H1 (cell line): ENCODE measurements around the gene CACNB2. TPM values are rescaled to one million over a fixed set of nuclear protein-coding genes. Genes with fewer than 3 reads are reported as not detected.

Source experiments
- CTCF ChIA-PET: fragments of 300-600 bp; sonication (Branson Sonifier 250); formaldehyde crosslinking; loops from one replicate; lab custom pipeline; 2021; ENCODE audit not compliant: partially characterized antibody; lab: Charles Lee
- POLR2A ChIA-PET: fragments of 300-600 bp; sonication (Branson Sonifier 250); formaldehyde crosslinking; loops from one replicate; lab custom pipeline; 2021; ENCODE audit warnings: inconsistent platforms; ENCODE audit not compliant: partially characterized antibody; lab: Charles Lee
- DNase-seq, 2 experiments: peaks; one replicate each; pipeline versions ENCODE4 v3.0.0 to v3.0.0-alpha.2; 2010 to 2022; ENCODE audit warnings: low spot score in 2 of 2, low read depth in 1 of 2, mixed read lengths in 1 of 2
- FAIRE-seq: peaks from 2 replicates; lab custom pipeline; 2011; peaks lifted over from hg19 to GRCh38; lab: Jason Lieb, UNC
- H2AFZ ChIP-seq: 2 replicates; pipeline ENCODE4 v1.8.1; 2012; ENCODE audit warnings: low read length, inconsistent platforms
- H2AK5ac ChIP-seq: 2 replicates; pipeline ENCODE4 v1.6.1; 2013; ENCODE audit warnings: low read depth, low read length
- H2BK120ac ChIP-seq: replicated peaks from 2 replicates; pipeline ENCODE3; 2013; ENCODE audit warnings: low read depth, low read length, inconsistent platforms
- H2BK12ac ChIP-seq: 2 replicates; pipeline ENCODE4 v1.6.1; 2013; ENCODE audit warnings: low read depth, low read length
- H2BK15ac ChIP-seq: 2 replicates; pipeline ENCODE4 v1.6.1; 2013; ENCODE audit warnings: low read length
- H2BK20ac ChIP-seq: 2 replicates; pipeline ENCODE4 v1.6.1; 2013; ENCODE audit warnings: low read length
- H2BK5ac ChIP-seq: 2 replicates; pipeline ENCODE4 v1.6.1; 2013; ENCODE audit warnings: low read depth, low read length
- H3K14ac ChIP-seq: 2 replicates; pipeline ENCODE4 v1.6.1; 2013; ENCODE audit warnings: inconsistent platforms; ENCODE audit not compliant: insufficient read length
- H3K18ac ChIP-seq: 2 replicates; pipeline ENCODE4 v1.6.1; 2013; ENCODE audit warnings: low read length; ENCODE audit errors: extremely low read depth
- H3K23ac ChIP-seq: 2 replicates; pipeline ENCODE4 v1.6.1; 2013; ENCODE audit warnings: inconsistent platforms; ENCODE audit not compliant: insufficient read length
- H3K23me2 ChIP-seq: 2 replicates; pipeline ENCODE4 v1.6.1; 2013; ENCODE audit warnings: low read depth, low read length
- H3K27ac ChIP-seq: 2 replicates; pipeline ENCODE4 v1.6.1; 2011; ENCODE audit warnings: low read depth, low read length, inconsistent platforms
- H3K27me3 ChIP-seq, 4 experiments: replicated peaks in 1 of 4; 1 replicate in 1 of 4; 2 replicates in 3 of 4; pipeline versions ENCODE4 v1.6.1 to v1.8.1; 2011 to 2013; ENCODE audit warnings: low read length in 3 of 4, mild to moderate bottlenecking in 3 of 4, inconsistent platforms in 2 of 4, mixed read lengths in 2 of 4, moderate library complexity in 1 of 4; ENCODE audit not compliant: control insufficient read depth in 3 of 4, insufficient read depth in 3 of 4; ENCODE audit errors: extremely low read depth in 1 of 4
- H3K36me3 ChIP-seq, 4 experiments: 2 replicates each; pipeline versions ENCODE4 v1.6.1 to v1.8.1; 2011 to 2013; ENCODE audit warnings: mild to moderate bottlenecking in 4 of 4, low read length in 3 of 4, moderate library complexity in 2 of 4, control low read depth in 1 of 4, inconsistent platforms in 1 of 4; ENCODE audit not compliant: insufficient read depth in 4 of 4, control insufficient read depth in 2 of 4
- H3K4ac ChIP-seq: replicated peaks from 2 replicates; pipeline ENCODE3; 2013; ENCODE audit warnings: low read length, low read depth, mixed read lengths, inconsistent platforms; ENCODE audit not compliant: insufficient read length
- H3K4me1 ChIP-seq, 4 experiments: replicated peaks in 1 of 4; 1 replicate in 1 of 4; 2 replicates in 3 of 4; pipeline versions ENCODE4 v1.6.1 to v1.8.1; 2011 to 2013; ENCODE audit warnings: low read length in 3 of 4, inconsistent platforms in 2 of 4, mixed read lengths in 1 of 4; ENCODE audit not compliant: insufficient read depth in 4 of 4, control insufficient read depth in 3 of 4
- H3K4me2 ChIP-seq, 2 experiments: 2 replicates each; pipeline versions ENCODE4 v1.6.1 to v1.8.1; 2011 to 2013; ENCODE audit warnings: low read depth in 2 of 2, low read length in 2 of 2, control low read depth in 1 of 2, inconsistent platforms in 1 of 2, mild to moderate bottlenecking in 1 of 2; ENCODE audit not compliant: insufficient read depth in 1 of 2
- H3K4me3 ChIP-seq, 4 experiments: fragments of 200-600, 300-600 bp in 1 of 4; sonication (generic), shearing (Covaris generic), sonication (Bioruptor Twin) in 1 of 4; 2 replicates each; pipeline versions ENCODE4 v1.5.1 to v1.8.1; 2011 to 2016; ENCODE audit warnings: low read length in 4 of 4, low read depth in 3 of 4, control low read depth in 2 of 4, inconsistent platforms in 2 of 4, mild to moderate bottlenecking in 2 of 4, mixed read lengths in 1 of 4, moderate library complexity in 1 of 4; ENCODE audit not compliant: insufficient read depth in 2 of 4; ENCODE audit errors: extremely low read depth in 1 of 4
- H3K56ac ChIP-seq: replicated peaks from 2 replicates; pipeline ENCODE3; 2013; ENCODE audit warnings: low read depth, mild to moderate bottlenecking, mixed read lengths, low read length, inconsistent platforms; ENCODE audit not compliant: insufficient read length
- H3K79me1 ChIP-seq: 2 replicates; pipeline ENCODE4 v1.6.1; 2013; ENCODE audit warnings: low read depth, low read length, control low read depth
- H3K79me2 ChIP-seq, 2 experiments: 2 replicates each; pipeline versions ENCODE4 v1.6.1 to v1.8.1; 2012 to 2013; ENCODE audit warnings: low read length in 2 of 2, mild to moderate bottlenecking in 2 of 2, inconsistent platforms in 1 of 2; ENCODE audit not compliant: insufficient read depth in 2 of 2, control insufficient read depth in 1 of 2
- H3K9ac ChIP-seq, 4 experiments: replicated peaks in 1 of 4; 1 replicate in 1 of 4; 2 replicates in 3 of 4; pipeline versions ENCODE4 v1.6.1 to v1.8.1; 2011 to 2013; ENCODE audit warnings: low read depth in 3 of 4, low read length in 3 of 4, control low read depth in 2 of 4, mild to moderate bottlenecking in 2 of 4, moderate library complexity in 2 of 4, inconsistent platforms in 1 of 4; ENCODE audit errors: extremely low read depth in 1 of 4
- H3K9me3 ChIP-seq, 2 experiments: 2 replicates each; pipeline versions ENCODE4 v1.6.1 to v1.8.1; 2012 to 2013; ENCODE audit warnings: mild to moderate bottlenecking in 2 of 2, moderate library complexity in 2 of 2, control low read depth in 1 of 2, inconsistent platforms in 1 of 2, low read depth in 1 of 2, low read length in 1 of 2, mixed read lengths in 1 of 2; ENCODE audit not compliant: insufficient read depth in 2 of 2
- H4K20me1 ChIP-seq, 2 experiments: replicated peaks in 1 of 2; 2 replicates each; pipeline versions ENCODE3 to v1.8.1; 2011 to 2013; ENCODE audit warnings: inconsistent platforms in 2 of 2, low read length in 2 of 2, mild to moderate bottlenecking in 1 of 2; ENCODE audit not compliant: insufficient read depth in 2 of 2, control insufficient read depth in 1 of 2
- H4K5ac ChIP-seq: 2 replicates; pipeline ENCODE4 v1.6.1; 2013; ENCODE audit warnings: low read length, low read depth, mixed read lengths, inconsistent platforms; ENCODE audit not compliant: insufficient read length
- H4K8ac ChIP-seq: 2 replicates; pipeline ENCODE4 v1.8.0; 2013; ENCODE audit warnings: mild to moderate bottlenecking, moderate library complexity, low read length, inconsistent platforms; ENCODE audit not compliant: insufficient read depth; ENCODE audit errors: extremely low read depth
- H4K91ac ChIP-seq: replicated peaks from 2 replicates; pipeline ENCODE3; 2013; ENCODE audit warnings: low read length, mixed read lengths, inconsistent platforms; ENCODE audit not compliant: insufficient read length
- BCL11A ChIP-seq, 2 experiments: IDR thresholded peaks; one replicate each; pipeline ENCODE4 v1.6.1; 2011; ENCODE audit warnings: low read depth in 2 of 2, low read length in 2 of 2, mild to moderate bottlenecking in 2 of 2
- BRCA1 ChIP-seq: IDR thresholded peaks from 2 replicates; pipeline ENCODE4 v1.6.1; 2012; ENCODE audit warnings: low read depth, low read length, improper control_type of control experiment
- EZH2 ChIP-seq: fragments of 200-600 bp; sonication (generic); IDR thresholded peaks from 2 replicates; pipeline ENCODE4 v1.7.1; 2012; ENCODE audit warnings: low read depth, mild to moderate bottlenecking, moderate library complexity, low read length, inconsistent platforms; ENCODE audit not compliant: severe bottlenecking
- FOSL1 ChIP-seq: IDR thresholded peaks from 2 replicates; pipeline ENCODE4 v1.6.1; 2011; ENCODE audit warnings: mild to moderate bottlenecking, low read depth, low read length, moderate library complexity; ENCODE audit not compliant: insufficient read depth
- TAF1 ChIP-seq: IDR thresholded peaks from 2 replicates; pipeline ENCODE4 v1.6.1; 2011; ENCODE audit warnings: mild to moderate bottlenecking, low read depth, low read length
- ZNF274 ChIP-seq: IDR thresholded peaks from 2 replicates; pipeline ENCODE4 v1.7.0; 2012; ENCODE audit warnings: low read length, borderline replicate concordance; ENCODE audit errors: extremely low read depth
- WGBS, 2 experiments: shearing (Covaris generic) in 1 of 2; methylation state at CpG; one replicate each; pipeline versions ENCODE4 v1.1.6 to v1.1.7; 2013 to 2015; ENCODE audit warnings: low lambda C conversion rate in 2 of 2, mixed read lengths in 2 of 2, inconsistent platforms in 1 of 2, low coverage in 1 of 2, missing lambda C conversion rate in 1 of 2; ENCODE audit not compliant: insufficient replicate concordance in 2 of 2, insufficient coverage in 1 of 2, insufficient read length in 1 of 2; ENCODE audit errors: extremely low coverage in 1 of 2, missing lambda C conversion rate in 1 of 2; 5-methylcytosine and 5-hydroxymethylcytosine counted together
- polyA plus RNA-seq, 7 experiments: library from polyadenylated mRNA; depleted of rRNA in 3 of 7; stranded (reverse) in 5 of 7; unstranded in 2 of 7; fragments of >200 nt in 5 of 7; fragments of 200-250 nt in 2 of 7; gene quantifications; 1 replicate in 5 of 7; 2 replicates in 1 of 7; 4 replicates in 1 of 7; pipeline versions ENCODE4 v1.2.1 to v1.2.3, GENCODE V29; 2011 to 2013; ENCODE audit warnings: missing spikeins in 2 of 7, mixed read lengths in 2 of 7
- total RNA-seq: library from RNA; stranded (reverse); fragmentation: NEBNext Ultra II Directional; extraction: Animal tissue kit (Norgen Biotek cat#: 25700); gene quantifications from 2 replicates; pipeline ENCODE4 v1.2.1, GENCODE V29; 2021

Gene CACNB2
- total and polyA plus RNA-seq, 2 of the 8 experiments (the other 6 are each of a cell fraction or from before 2014, with no cell fraction given), result 2.4 to 3.2 TPM

DNA sequence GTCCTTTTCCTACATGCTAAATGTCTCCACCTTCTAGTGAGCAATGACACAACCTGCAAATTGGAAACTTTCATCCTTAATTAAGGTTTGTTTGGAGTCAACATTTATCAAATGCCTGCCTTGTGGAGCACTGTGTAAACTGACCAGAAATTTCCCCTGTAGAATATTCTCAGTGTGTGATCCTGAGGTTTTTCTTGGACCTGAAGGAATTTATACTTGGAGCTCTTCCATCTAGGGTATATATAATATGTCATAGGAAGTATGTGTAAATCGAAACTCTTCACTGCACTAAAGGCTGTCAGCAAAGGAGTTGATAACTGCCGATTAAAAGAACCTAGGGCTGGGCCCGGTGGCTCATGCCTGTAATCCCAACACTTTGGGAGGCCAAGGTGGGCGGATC, 358.8 kb downstream of the CACNB2 start:
- Histone ChIP-seq H3K27me3 (no peaks in the 10 kb centered on the region), H2BK5ac (no peak overlapping the region), H3K4me1 (peaks cover 0 to 5% (median 1%) of the 10 kb centered on the region in 4 experiments; a peak in 2 of 7 replicates), H3K14ac (no peak overlapping the region), H2BK15ac (no peak overlapping the region), H3K79me1 (no peaks in the 10 kb centered on the region), H4K8ac (no peak overlapping the region), H4K5ac (peak overlapping the region; percentile 33), H4K20me1 (no peaks in the 10 kb centered on the region), H2BK20ac (no peak overlapping the region), H3K23me2 (no peaks in the 10 kb centered on the region), H3K9ac (no peak overlapping the region), H3K27ac (no peak overlapping the region), H3K9me3 (no peaks in the 10 kb centered on the region), H3K36me3 (no peaks in the 10 kb centered on the region), H3K4ac (no peak overlapping the region), H2BK12ac (no peak overlapping the region), H2BK120ac (no peak overlapping the region), H3K23ac (no peak overlapping the region), H3K56ac (no peak overlapping the region), H3K18ac (no peak overlapping the region), H3K4me2 (no peak overlapping the region), H4K91ac (no peak overlapping the region), H3K4me3 (no peak overlapping the region), H3K79me2 (no peaks in the 10 kb centered on the region), H2AK5ac (no peak overlapping the region), H2AFZ (no peak overlapping the region)
- FAIRE-seq (no peak), DNase-seq (no peak)
- POLR2A ChIA-PET, result interaction anchor here (0.6 kb wide), 1 partner anchor 223 kb away, joined by 3 read pairs; no protein-coding TSS in a partner anchor
- WGBS, 2 experiments, result 93% methylated on average over 4 of the region's 4 CpGs; no CpG with 5 or more reads in 1 of the 2 experiments
- no peak for TF ChIP-seq ZNF274
- no peak for TF ChIP-seq TAF1
- no peak for TF ChIP-seq FOSL1
- TF ChIP-seq BRCA1, result no peak
- no peak for TF ChIP-seq EZH2
- no peak for TF ChIP-seq BCL11A (IDR thresholded peaks at IDR 0.05; ENCODE audit: low read depth in 2 of 2, low read length in 2 of 2)
- CTCF ChIA-PET, result no interaction called here
